ENCODE results near the gene TP53BP1.
A peak's percentile ranks its signal among the peaks of the same experiment; 100 is the strongest.
"Not testable (repeated sequence)": the region's sequence is repeated elsewhere in the genome, so short reads cannot be mapped to it uniquely, and the experiment has no call there.

Gene TP53BP1

GRCh38 chr15:43406808-43407207 is 86.1 kb downstream of the TP53BP1 start:
- no peak for DNase-seq

DNA sequence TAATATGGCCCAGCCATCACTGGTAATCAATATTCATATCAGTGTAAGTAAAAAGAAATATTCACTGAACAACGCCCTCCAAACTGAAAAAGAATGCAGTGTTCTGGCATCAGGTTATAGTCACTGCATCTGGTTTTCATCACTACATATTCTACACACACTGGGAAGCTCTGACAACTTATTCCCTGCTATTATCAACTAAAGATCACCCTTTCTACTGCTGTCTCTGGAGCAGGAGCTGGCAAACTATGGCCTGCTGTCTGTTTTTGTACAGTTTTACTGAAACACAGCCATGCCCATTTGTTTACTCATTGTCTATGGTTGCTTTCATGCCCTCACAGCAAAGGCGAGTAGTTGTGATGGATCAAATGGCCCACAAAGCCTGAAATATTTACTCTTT is 86.8 kb downstream of the TP53BP1 start:
- no peak for DNase-seq

DNA sequence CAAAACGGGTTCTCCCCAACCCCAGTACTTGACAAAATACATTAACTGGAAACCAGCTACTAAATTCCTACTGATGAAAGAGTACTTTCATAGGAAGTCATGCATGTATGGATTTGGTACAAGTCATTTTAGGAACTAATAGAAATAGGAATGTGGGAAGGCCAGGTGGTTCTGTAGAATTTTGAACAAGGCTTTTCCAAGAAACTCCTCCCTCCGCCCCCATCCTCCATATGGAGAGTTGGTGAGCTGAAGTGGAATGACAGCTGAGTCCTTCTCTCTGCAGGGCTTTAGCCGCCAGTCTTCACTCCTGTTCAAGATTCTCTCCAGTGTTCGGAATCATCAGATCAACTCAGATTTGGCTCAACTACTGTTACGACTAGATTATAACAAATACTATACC is 88.8 kb downstream of the TP53BP1 start:
- no peak for DNase-seq

DNA sequence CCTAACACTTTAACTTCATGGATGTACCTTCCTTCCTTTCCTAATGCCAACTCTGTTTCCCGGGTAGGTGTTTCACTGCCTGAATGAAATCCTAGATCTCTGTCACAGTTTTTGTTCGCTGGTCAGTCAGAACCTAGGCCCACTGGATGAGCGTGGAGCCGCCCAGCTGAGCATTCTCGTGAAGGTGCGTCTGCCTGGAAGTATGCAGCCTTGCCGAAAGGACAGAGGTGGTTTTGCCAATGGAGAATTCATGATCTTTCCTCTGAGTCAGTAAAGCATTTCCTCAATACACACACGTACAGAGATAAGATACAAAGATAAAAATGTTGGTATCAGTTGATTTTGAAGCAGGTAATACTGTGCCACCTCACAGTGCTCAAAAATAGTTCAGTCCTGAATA is 89.3 kb downstream of the TP53BP1 start:
- no peak for DNase-seq

- DNase-seq: no peak
Observed at GRCh38 chr15:43402255-43402654, 90.7 kb downstream of the TP53BP1 start.

DNA sequence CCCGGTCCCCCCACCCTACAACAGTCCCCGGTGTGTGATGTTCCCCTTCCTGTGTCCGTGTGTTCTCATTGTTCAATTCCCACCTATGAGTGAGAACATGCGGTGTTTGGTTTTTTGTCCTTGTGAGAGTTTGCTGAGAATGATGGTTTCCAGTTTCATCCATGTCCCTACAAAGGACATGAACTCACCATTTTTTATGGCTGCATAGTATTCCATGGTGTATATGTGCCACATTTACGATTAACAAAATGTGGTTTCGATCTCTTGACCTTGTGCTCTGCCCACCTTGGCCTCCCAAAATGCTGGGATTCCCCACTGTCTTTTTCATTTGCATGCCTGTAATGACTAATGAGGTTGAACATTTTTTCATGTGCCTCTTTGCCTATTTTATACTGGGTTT is 99.4 kb downstream of the TP53BP1 start:
- not testable (repeated sequence) for DNase-seq

- DNase-seq: no peak
Observed at GRCh38 chr15:43390723-43391122, 102.2 kb downstream of the TP53BP1 start.

DNA sequence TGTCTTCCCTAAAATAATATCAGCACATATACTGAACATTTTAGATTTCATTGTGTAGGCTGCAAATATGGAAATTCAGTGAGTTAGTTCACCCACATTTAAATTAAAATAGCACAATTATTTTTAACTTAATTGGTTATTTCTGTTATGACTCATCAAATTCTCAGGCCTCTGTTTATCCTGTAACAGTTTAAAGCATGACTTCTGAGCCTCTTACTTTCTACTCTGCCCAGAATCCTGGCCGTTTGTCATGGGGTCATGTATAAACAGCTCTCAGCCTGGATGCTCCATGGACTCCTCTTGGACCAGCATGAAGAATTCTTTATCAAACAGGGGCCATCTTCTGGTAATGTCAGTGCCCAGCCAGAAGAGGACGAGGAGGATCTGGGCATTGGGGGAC is 109.9 kb downstream of the TP53BP1 start:
- DNase-seq: no peak

DNA sequence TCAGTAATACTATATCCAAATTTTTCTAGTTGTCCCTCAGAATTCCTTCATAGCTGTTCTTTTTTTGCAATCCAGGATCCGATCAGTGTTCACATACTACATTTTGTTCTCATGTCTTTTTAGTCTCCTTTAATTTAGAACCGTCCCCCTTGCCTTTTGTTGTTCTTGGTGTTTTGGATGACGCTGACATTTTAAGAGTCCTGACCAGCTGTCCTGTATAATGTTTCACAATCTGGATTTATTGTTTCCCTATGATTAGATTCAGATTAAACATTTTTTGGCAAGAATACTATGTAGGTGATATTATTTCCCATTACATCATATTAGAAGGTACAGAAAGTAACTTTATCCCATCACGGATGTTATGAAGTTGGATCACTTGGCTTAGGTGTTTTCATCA is 110.6 kb downstream of the TP53BP1 start:
- no peak for DNase-seq

GRCh38 chr15:43378601-43379000 is 114.4 kb downstream of the TP53BP1 start:
- DNase-seq: no peak

DNA sequence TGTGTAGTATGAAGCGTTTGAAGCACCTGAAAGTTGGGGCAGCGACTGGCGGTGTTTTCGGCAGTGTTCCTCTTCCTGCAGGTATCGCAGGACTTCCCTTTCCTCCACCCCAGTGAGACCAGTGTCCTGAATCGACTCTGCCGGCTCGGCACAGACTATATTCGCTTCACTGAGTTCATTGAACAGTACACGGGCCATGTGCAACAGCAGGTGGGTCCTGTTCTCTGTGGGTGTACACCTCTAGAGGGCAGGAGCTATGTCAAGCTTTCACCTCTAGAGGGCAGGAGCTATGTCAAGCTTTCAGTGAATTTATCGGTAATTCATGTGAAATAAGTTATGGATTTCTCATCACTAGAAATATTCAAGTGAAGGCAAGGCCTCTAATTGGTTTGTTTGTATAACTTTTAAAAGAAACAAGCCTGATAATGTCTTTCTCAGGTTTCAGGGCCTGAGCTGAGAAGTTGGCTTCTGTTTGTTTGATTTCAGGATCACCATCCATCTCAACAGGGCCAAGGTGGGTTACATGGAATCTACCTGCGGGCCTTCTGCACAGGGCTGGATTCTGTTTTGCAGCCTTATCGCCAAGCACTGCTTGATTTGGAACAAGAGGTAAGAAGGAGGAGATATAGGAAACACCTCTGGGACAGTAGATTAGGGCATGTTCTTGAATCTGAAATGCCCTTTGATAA is 116.8 kb downstream of the TP53BP1 start:
- peak; percentile 13 for DNase-seq

DNA sequence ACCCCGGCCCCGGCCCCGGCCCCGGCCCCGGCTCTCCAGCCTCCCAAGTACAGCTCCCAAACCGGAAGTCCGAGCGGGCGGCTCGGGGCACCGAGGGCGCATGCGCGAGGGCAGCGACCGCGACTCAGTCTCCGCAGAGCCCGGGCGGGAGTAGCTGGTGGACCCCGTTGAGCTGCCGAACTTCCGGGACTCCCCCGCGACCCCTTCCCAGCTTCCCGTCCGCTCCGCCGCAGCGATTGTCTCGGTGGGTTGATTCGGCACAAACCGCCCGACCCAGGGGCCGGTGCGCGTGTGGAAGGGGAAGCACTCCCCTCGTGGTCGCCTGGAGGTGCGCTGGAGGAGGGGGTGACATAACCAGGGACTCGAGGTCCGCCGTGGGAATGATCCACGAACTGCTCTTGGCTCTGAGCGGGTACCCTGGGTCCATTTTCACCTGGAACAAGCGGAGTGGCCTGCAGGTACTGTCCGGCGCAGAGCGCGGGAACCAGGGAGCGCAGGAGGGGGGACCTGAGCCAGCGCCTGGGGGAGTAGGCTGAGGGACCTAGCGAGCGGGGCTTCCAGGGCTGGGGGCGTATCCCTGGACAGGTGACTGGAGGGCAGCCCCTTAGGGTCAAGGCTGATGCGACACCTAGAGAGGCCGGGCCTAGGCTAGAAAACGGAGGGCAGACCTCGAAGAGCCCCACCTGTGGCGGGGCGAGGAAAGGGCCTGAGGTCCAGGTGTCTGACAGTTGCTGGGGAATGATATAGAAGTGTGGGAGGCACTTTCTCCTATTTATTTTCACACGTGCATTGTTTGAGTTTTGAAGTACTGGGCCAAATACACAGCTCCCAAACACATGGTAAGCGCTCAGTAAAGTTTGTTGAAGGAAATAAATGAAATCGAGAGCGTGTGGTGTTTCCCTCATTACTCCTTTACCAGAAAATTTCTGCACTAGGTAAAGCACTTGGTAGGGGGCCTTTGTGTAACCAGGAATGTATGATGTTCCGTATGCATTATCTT is 121.7 kb downstream of the TP53BP1 start, which contains the start of the genes TUBGCP4 and ZSCAN29:
Gene TUBGCP4 (plus strand): TSS at position 127 of the 1,000 bp plus-strand sequence. CDS start 254 bp downstream, at position 381.
Gene ZSCAN29 (minus strand): TSS at position 69 of the 1,000 bp plus-strand sequence. CDS start 1,130 bp downstream, outside the sequence.
- DNase-seq: peak; percentile 94

GRCh38 chr15:43370310-43370974 is 122.5 kb downstream of the TP53BP1 start:
- DNase-seq: no peak

DNA sequence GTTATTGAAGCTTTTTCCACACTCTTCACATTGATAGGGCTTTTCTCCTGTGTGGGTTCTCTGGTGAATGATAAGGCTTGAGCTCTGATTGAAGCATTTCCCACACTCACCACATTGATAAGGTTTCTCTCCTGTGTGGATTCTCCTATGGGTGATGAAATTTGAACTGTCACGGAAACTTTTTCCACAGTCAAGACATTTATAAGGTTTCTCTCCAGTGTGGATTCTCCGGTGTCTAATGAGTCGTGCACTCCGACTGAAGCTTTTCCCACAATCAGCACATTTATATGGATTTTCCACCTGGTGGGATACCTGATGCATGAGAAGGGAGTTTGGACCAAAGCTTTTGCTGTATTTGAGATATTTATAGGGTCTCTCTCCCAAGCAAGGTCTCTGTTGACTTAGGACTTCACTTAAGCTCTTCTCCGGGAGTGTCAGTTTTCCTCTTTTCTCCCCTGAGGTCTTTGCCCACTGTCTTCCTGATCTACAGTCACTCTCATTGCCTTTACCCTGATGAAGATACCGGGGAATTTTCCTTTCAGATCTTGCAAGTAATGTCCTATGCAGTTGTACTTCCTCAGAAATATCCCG is 131.5 kb downstream of the TP53BP1 start:
- no peak for DNase-seq

- DNase-seq: no peak
Observed at GRCh38 chr15:43360821-43361220, 132.1 kb downstream of the TP53BP1 start.

Measured in retina (tissue), 1 donor.